ENCODE results near the gene TJP2.

The TJP2 gene

GRCh38 chr9:69173891-69174615 lies at the start of gene TJP2:
TJP2 (plus strand) TSS chr9:69174277; CDS start chr9:69174373, 96 bp downstream.
- no peak for DNase-seq

DNA sequence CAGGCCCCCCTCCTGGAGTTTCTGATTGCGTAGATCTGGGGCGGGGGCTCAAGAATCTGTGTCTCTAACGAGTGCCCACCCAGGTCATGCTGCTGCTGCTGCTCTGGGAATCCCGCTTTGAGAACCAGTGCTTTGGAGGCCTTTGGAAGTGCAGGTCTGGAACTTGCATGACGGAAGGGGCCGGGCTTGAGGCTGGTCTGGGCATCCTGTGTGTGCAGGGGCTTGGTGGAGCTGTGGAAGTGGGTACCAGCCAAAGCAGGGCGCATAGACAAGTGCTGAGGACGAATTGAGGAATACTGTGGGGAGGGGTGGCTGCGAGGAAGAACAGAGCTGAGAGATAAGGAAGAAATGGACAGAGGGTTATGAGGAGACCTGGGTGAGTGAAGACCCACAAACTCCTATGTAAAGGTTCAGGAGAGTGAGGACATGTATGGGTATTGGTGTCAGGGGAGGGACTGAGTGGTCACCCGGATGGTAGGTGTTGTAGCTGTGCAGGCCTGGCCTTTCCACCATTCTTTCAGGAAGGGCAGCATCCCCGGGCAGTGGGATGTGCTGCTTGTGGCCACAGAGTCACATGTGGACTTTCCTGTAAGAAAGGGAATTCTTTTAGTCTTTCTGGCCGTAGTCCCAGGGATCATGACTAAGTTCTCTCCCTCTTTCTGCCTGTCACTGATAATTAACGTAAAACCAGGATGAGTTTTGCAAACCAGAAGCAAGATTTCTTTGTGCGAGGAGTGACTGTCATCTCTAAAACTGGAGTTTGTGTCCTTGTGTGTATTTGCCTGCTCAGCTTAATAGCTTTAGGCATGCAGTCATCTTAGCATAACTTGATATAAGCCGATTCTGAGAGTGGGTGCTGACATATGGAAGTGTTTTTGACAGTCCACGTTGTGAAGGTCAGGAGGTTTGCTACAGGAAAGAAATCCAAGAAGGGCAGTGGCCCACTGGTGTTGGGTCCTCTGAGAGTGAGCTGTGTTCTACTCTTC lies 43.3 kb upstream of the TJP2 start:
- no peak for DNase-seq

DNA sequence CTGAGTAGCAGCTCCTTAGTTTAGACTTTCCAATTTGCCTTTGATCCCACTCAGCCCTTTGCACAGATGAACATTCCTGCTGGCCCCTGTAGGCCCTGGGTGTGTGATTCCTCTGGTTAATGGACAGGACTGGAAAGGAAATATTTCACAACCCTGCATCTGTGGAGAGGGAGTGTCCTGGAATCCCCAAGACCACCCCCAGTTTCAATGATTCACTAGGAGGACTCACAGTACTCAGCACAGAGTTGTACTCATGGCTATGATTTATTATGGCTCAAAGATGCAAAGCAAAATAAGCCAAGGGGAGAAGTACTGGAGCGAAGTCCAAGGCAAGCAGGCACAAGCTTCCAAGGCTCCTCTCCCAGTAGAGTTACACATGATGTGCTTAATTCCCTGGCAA lies 42.4 kb upstream of the TJP2 start:
- DNase-seq: no peak

DNA sequence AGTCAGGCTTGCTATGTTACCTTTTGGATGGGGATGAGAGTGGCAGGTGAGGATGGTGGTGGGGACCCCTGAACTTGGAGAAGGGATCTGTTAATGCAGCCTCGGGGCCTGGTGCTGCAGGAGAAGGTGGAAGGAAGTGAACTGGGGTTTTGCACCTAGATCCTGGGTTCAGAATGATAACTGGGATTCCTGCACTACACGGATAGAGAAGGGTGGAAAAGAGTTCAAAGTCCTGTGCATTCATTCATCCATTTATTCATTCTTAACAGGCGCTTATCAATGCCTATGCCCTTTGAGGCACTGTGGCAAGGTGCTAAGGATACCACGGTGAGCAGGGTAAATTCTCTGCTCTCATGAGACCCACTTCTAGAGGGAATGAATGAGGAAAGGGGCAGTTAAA lies 41.7 kb upstream of the TJP2 start:
- DNase-seq: no peak

DNA sequence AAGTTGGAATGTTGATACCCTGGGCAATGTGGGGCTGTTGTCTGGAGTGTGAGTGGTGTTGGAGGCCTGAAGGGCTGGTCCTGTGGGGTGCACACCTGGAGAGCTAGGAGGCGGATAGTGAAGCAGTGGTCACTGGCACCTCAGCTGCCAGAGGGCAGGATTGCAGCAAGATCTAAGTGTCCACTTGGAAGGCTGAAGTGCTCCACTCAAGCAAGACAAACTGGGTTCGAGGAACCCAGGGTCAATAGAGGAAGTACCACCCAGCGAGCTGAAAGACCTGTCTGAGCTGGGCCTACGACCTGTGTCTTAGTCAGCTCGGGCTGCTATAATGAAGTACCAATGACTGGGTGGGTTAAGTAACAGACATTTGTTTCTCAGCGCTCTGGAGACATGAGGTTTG lies 39.7 kb upstream of the TJP2 start:
- no peak for DNase-seq

DNA sequence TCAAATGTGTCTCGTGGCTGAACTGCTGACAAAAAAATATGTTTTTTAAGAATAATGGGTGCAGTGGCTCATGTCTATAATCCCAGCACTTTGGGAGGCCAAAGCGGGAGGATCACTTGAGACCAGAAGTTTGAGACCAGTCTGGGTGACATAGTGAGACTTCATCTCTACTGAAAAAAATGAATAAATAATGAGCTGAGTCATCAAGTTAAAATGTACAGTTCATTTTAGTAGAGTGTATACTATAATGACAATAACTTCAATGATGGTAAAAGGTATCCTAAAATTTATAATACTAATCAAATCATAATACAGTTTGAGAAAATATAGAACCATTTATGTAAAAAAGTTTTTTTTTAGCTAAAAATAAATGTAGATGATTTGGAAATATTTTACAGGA lies 37.9 kb upstream of the TJP2 start:
- no peak for DNase-seq

DNA sequence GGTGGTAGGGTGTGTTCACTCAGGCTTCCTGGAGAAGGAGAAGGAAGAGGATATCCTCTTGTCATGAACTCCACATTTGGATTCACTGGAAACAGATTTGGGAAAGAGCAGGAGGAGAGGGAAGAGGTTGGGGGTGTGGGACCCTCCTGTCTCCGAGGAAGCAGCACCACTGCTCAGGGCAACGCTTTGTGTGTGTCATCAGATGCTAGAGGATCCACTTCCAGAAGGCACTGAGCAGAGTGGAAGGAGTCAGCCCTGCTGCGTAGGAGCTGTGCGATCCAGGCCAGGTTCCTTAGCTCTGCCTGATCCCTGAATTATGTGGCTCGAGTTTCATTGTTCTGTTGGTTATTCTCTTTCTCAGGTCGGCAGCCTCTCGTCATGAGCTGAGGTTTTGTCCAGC lies 37.3 kb upstream of the TJP2 start:
- DNase-seq: no peak

- DNase-seq: no peak
Observed at GRCh38 chr9:69137311-69137710, 36.8 kb upstream of the TJP2 start.

GRCh38 chr9:69139596-69139995 lies 34.5 kb upstream of the TJP2 start:
- DNase-seq: no peak

DNA sequence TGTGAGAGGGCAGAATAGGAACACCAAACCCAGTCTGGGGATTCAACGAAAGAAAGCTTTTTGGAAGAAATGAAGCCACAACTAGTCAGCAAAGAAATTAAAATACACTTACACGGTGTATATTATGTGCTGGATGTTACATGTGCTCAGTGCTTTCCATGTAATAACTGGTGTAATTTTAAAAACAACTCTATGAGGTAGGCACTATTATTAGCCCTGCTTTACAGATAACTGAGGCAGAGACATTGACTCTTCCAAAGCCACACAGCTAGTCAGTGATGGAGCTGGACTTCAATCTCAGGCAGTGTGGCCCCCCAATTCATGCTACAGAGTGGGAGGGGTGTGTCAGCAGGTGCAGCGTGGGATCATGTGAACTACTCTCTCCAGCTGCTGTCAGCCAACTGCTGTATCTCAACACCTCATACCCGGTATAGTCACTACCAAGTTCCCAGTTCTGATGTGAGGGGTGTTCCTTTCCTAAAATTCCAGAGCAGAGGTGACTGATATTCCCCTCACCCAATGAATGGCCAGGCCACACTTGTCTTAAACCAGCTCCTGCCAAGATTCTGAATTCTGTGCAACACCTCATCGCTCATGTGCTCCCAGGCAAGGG lies 33.8 kb upstream of the TJP2 start:
- no peak for DNase-seq

DNA sequence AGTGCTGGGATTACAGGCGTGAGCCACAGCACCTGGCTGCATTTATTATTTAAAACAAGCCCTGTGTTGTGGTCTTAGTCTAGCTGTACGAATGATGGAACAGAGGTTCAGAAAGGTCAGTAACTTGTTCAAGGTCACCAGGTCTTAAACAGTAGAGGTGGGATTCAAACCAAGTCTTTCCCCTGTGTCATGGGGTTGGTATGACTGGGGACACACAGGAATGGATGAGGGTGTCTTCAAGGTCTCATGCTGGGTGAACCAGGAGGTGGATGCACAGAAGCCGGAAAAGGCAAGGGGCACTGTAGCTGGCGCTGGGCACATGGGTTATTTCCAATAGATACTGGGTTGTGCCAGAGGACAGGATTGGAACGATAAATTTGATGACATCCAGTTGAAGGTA lies 32.2 kb upstream of the TJP2 start:
- DNase-seq: no peak

GRCh38 chr9:69143291-69143690 lies 30.8 kb upstream of the TJP2 start:
- DNase-seq: no peak

DNA sequence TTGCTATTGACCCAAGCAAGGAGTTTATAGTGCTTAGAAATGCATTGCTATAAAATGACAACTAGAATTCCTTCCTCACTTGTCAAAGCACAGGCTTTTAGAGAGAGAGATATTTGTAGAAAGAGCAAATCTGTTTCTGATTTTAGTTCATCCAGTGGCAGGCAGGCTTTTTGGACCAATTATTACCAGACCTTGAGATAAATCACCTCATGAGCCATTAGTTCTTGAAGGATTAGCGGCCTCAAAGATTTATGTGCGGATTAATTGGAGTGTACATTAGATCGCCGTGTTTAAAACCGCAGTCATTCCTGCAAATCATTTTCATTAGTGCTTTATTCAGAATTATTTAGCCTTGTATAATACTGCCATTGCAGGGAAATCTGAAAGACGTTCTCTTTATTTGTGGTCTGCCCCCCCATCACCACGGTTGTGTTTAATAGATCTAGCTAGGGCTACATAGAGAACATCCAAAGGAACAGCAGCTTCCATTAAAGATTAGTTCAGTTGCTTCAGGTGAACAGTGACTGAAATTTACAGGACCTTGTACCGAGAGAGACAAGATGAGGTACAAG lies 28.8 kb upstream of the TJP2 start:
- DNase-seq: no peak

DNA sequence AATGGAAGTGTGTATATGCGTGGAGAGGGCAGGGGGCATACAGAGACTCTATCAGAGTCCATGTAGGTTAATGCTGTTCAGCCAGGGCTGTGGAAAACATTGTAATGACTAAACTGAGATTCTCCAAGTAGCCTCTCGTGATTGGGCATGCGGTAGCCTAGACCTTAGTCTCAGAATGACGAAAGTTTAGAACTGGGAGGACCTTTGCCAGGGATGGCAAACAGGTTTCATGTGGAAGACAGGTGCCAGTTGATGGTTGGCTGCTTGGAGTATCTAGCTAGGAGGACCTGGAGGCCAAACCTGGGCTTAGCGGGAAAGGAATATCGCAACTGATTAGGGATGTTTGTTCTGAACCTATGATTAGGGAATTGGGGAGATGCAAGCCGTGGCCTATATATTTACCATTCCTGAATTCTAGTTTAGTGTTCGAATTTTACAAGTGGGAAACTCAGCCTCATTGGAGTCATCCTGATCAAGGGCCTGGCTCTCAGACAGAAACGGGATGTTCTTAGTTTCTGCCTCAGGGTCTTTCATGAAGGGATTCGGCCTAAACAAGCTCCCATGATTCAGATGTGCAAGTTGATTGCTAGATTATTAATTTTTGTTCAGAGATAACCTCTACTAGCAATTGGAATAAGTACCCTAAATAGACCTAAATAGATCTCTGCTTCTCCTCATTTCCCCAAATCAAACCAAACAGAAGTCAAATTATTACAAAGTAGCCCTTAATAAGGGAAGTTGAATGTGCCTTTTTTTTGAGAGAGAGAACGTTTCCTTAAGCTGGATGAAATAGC lies 26.8 kb upstream of the TJP2 start:
- no peak for DNase-seq

DNA sequence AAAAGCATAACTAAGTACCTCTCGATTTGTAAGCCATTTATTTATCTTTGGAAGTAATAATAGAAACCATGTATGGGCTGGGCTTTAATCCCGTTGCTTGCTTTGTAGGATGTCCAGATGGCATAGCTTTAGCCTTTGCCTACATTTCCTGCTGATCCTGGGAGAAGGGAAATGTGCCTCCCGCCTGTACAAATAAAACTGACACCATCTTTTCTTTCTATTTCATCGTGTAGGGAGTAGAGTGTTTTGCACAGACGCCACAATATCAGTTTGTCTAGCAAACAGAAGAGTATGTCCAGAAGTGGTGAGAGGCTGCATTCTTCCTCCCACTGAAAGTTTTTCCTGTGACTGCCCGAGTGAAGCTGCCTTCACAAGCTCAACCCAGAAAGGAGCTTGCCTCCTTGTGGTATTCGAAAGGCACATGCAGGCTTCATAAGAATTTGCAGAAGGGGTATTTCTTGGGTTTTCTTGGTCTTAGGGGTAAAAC lies 24.7 kb upstream of the TJP2 start:
- DNase-seq: no peak

- DNase-seq: no peak
Observed at GRCh38 chr9:69151506-69151905, 22.6 kb upstream of the TJP2 start.

GRCh38 chr9:69153707-69154521 lies 20.2 kb upstream of the TJP2 start:
- no peak for DNase-seq

DNA sequence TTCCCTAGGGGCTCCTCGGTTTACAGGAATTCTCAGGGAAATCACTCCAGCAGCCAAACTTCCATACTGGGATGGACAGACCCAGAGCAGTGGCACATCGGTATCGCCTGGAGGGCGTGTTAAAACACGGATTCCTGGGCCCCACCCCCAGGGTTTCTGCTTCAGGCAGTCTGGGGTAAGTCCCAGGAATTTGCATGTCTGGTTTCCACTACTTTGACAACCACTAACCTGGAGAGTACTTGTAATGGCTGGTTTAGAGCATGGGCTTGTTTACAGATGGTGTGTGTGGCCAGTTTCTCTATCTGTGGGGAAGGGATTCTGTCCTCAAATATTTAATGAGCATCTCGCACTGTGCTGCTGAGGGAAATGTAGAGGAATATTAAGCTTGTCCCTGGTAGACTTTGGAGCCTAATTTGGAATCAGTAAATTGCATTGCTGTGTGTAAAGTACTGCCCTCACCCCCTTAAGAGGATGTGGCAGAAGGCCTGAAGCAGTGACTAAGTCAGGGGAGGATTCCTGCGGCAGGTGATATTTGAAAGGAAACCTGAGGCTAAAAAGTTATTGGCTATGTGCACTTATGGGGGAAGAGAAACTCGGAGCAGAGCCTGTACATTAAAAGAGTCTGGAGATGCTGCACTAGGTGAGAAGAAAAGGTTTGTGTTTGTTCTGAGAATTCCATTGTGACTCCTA lies 18.6 kb upstream of the TJP2 start:
- DNase-seq: no peak

DNA sequence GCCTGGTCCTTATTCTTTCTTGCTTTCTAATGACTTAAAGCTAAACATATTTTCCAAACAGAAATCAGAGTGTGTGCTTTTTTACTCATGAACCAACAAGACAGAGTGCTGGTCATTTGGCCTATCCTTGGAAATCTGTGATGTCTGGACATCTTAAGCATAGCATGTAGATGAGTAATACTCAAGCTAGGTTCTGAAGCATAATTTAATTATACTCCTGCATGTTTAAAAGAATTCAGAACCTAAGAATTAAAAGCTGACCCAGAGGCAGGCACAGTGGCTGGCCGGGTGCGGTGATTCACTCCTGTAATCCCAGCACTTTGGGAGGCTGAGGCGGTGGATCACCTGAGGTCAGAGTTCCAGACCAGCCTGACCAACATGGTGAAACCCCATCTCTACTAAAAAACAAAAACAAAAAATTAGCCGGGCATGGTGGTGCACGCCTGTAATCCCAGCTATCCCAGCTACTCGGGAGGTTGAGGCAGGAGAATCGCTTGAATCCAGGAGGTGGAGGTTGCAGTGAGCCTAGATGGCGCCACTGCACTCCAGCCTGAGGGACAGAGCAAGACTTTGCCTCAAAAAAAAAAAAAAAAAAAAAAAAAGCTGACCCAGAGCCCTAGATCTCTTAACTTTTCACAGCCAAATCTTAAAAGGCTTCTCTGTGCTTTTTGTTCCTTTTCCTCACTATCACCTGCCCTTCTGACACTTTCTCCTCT lies 16.2 kb upstream of the TJP2 start:
- DNase-seq: no peak

DNA sequence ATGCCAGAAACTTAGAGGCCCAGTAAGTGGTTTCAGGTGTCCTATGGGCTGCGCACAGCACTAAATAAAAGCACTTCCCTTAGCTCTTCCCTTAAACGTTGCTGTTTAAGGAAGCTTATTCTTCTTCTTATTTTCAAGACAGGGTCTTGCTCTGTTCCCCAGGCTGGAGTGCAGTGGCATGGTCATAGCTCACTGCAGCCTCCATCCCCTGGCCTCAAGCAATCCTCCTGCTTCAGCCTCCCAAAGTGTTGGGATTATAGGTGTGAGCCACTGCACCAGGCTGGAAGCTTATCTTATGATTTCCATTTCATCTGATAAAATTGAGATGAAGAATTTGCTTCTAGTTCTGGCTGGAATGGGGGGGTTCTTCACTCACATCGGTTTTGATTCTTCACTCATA lies 15.6 kb upstream of the TJP2 start:
- no peak for DNase-seq
